GM12874 (cell line): ENCODE results near the gene SPX.

ENCODE experiments used
- TF ChIP-seq, protein P1 (sequence below): IDR thresholded peaks from 2 replicates; pipeline ENCODE4 v1.5.1; 2011; ENCODE audit warnings: low read depth, mild to moderate bottlenecking, control low read depth, low read length, moderate library complexity; ENCODE audit not compliant: insufficient read depth

The SPX gene

DNA sequence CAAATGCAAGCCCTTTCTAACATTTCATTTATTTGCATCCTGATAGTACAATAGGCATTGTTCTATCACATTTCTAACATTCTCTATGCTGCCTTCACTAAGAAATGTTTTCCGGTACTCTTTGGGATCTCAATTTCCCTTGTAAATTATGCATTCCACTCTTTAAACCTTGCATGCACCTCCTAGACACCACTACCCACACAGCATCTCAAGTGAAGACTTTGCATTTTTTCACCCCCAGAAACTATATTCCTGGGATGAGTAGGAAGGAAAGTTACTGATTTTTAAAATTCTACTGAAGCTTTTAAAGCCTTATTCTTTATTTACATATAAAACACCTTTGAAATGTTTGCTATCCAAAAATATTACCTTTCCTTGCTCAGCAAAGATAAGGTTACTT is 51.4 kb downstream of the SPX start:
- TF ChIP-seq, protein P1, sequence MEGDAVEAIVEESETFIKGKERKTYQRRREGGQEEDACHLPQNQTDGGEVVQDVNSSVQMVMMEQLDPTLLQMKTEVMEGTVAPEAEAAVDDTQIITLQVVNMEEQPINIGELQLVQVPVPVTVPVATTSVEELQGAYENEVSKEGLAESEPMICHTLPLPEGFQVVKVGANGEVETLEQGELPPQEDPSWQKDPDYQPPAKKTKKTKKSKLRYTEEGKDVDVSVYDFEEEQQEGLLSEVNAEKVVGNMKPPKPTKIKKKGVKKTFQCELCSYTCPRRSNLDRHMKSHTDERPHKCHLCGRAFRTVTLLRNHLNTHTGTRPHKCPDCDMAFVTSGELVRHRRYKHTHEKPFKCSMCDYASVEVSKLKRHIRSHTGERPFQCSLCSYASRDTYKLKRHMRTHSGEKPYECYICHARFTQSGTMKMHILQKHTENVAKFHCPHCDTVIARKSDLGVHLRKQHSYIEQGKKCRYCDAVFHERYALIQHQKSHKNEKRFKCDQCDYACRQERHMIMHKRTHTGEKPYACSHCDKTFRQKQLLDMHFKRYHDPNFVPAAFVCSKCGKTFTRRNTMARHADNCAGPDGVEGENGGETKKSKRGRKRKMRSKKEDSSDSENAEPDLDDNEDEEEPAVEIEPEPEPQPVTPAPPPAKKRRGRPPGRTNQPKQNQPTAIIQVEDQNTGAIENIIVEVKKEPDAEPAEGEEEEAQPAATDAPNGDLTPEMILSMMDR: no peak

DNA sequence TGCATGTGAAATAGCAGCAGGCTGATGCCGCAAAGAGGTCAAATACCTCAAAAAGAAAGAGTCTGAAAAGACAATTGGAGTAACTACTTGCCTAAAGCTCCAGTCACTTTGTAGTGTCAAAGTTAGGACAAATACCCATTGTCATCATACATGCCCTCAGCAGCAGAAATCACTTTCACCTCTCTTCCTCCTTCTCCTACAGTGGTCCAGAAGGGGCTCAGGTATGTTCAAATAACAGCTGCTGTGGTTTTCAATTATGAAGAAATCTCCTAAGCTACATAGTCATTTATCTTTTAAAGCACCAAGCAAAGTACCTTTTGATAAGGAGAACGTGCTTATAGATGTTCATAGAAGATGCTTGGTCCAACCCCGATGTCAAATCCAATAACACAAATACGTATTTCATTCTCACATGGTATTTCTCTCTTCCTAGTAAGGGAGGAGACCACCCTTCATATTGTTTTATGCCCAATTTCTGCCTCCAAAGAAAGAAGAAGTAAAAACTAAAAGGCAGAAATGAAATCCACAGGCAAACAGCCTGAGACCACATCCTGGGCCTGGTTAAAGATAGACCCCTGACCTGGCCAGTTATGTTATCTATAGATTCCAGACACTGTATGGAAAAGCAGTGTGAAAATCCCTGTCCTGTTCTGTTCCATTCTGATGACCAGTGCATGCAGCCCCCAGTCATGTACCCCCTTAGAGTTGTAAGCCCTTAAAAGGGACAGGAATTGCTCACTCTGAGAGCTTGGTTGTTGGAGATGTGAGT is 54.8 kb downstream of the SPX start:
- TF ChIP-seq, protein P1: no peak
